GM21825 (cell line): Measurements from ENCODE around the gene SCTR.

Source experiments
- ATAC-seq: cut with Tn5 transposase; IDR thresholded peaks from one replicate; pipeline ENCODE4 v1.9.1; 2021; ENCODE audit warnings: mild to moderate bottlenecking, moderate library complexity; ENCODE audit not compliant: unreplicated experiment

SCTR gene

GRCh38 chr2:119475857-119476244 is 48.4 kb downstream of the SCTR start:
- no peak for ATAC-seq

DNA sequence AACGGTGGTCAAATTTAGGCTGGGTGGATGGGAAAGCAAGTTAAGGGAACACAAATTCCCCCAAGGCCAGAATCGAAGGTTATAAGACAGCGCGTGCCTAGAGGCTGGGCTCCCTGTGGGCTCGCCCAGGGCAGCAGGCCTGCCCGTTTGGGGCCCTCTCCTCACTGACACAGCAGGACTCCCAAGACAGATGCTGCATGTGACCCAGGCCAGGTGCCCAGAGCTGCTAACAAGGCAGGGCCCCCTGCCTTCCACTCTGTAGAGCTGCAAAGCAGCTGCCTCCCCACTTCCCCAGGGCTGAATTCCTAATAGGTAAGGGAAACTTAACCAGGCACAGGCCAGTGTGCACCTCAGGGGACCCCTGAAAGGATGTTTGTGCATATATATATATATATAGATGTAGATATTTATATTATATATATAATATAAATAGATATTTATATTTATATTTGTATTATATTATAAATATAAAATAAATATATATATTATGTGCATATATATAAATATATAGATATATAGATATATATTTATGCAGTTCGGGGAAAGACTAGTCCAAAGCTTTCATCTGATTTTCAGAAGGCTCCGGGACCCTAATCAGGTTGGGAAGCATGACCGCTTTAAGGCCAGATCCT is 48.9 kb downstream of the SCTR start:
- ATAC-seq = no peak

DNA sequence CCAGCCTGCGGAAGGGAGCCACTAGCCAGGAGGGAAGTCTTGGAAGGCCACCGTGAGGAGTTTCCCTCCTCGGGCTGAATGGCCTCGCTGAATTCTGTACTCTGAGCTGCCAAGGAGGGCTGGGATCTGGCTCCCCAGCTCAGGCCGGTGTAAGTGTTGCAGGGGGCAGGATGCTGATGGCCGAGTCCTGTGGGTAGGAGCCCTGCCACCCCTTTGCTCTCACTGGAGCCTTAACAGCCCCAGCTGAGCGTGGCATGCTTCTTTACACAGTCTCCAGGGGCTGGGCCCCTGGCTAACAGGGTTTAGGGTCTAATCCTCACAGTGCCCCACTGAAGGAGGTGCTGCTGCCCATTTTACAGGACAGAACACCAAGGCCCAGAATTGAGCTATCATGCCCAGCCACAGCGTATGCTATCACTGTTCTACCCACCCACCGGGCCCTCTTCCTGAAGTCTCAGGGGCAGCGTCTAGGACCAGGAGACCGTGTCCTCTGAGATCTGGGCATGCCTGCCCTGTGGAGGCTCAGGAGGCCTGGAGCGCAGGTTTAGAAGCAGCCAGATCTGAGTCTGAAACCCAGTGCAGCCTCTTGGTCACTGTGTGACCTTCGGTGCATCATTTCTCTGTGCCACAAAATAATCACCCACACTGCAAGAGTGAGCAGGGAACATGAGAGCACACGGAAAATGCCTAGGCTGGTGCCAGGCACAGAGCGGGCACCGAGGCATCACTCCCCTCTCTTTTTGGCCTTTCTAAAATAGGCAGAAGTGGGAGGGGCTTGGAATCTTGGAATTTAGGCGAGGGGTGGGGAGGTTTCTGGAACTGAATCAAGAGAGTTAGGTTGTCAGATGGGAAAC is 49.7 kb downstream of the SCTR start:
- ATAC-seq = no peak

- ATAC-seq = no peak
Measured at GRCh38 chr2:119473621-119474370, 50.5 kb downstream of the SCTR start.

DNA sequence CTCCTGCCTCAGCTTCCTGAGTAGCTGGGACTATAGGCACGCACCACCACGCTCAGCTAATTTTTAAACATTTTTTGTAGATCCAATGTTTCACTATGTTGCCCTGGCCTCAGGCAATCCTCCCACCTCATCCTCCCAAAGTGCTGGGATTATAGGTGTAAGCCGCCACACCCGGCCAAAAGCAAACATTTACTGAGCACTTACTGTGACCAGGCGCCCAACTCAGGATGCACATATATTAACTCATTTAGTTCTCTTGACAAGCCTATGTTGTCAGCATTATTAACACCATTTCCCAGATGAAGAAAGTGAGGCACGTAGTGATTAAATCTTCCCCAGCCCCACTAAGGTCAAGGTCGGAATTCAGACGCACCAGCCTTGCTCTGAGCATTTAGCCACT is 51.5 kb downstream of the SCTR start:
- no peak for ATAC-seq

DNA sequence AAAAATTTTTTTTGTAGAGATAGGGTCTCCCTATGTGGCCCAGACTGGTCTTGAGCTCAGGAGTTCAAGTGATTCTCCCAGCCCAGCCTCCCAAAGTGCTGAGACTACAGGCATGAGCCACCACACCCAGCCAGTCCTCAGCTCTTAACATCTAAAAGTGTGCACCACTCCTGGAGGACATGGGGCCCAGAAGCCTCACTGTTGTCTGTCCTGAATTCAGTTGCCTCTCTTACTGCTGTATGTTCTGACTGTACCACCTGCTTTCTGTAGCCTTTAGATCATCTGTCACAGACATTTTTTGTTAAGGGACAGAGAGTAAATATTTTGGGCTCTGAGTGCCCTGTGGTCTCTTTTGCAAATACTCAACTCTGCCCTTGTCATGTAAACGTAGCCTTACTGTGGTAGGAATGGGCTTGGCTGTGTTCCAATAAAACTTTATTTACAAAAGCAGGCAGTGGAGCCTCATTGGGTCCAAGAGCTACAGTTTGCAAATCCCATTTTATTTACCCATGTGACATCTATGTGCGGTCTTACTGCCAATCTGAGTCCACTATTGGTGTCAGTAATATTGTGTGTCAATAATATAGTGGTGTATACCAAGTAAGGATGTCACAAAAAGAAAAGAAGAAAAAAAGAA is 54.5 kb downstream of the SCTR start:
- ATAC-seq = no peak

- ATAC-seq = no peak
Measured at GRCh38 chr2:119469131-119469530, 55.2 kb downstream of the SCTR start.

- ATAC-seq = no peak
Measured at GRCh38 chr2:119468154-119468955, 55.9 kb downstream of the SCTR start.

GRCh38 chr2:119466373-119466772 is 57.9 kb downstream of the SCTR start:
- no peak for ATAC-seq

DNA sequence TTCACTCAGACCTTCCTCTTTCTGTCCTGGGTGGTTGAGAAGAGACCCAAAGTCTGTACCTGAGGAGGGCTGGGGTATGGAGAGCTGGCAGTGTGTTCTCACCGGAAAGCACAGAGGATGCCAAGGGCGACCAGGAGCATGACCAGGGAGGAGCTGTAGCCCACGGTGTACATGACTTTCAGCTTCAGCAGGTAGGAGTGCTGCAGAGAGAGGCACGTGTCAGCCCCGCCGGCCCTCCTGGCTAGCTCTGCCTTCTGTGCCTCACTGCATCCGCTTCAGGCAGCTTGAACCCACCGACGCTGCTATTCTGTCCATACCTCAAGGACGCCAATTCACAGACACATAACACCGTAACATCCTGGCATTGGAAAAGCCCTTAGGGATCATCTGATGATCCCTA is 58.6 kb downstream of the SCTR start:
- ATAC-seq = no peak

- no peak for ATAC-seq
Measured at GRCh38 chr2:119464981-119465380, 59.3 kb downstream of the SCTR start.

DNA sequence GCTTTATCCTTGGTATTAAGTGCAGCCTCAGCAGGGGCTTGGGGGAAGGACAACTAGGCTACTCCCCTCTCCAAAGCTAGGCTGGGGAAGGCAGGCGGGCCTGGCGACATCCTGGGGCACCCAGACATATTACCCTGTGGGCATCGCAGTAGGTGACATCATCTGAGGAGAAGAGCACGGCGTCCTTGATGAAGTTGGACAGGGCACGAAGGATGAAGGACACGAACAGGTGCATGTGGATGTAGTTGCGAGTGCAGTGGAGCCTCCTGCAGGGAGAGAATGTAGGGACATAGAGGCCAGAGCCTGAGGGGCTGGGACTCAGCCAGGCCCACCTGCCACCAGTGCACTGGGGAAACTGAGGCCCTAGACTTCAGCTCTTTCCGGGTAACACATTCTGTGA is 60.3 kb downstream of the SCTR start:
- ATAC-seq = no peak

DNA sequence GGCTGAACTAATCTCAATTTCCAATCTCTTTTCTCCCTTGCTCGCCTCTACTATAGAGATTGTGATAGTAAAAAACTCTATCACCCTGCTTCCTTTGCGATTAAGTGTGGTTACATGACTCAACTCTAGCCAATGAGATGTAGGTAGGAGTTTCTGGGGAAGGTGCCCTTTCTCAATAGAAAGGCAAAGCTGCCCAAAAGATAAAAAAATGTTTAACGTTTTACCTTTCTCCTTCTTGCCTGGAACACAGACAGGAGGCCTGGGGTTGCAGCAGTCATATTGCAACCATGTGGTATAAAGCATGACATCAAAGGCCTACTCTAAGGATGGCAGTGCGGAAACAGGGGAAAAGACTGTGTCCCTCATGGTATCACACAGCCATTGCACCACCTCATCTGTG is 61.1 kb downstream of the SCTR start:
- no peak for ATAC-seq

DNA sequence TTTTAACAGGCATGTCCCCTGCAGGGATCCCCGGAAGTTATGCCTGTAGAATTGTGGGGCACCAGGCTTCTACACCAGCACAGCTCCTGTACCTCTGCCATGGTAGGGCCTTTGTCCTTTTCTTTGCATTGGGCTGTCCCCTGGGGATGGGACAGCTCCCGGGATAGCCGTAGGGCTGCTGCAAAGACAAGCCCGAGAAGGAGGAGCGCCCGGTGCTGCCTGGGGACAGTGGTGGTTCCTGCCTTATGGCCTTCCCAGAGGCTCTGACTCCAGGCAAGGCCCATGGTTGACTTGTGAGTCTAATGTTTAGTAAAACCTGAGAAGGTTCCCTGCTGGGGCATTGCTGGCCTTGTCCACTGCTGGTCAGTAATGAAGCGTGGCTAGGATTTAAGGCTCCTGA is 61.7 kb downstream of the SCTR start:
- no peak for ATAC-seq

- ATAC-seq = no peak
Measured at GRCh38 chr2:119461811-119462210, 62.5 kb downstream of the SCTR start.

- no peak for ATAC-seq
Measured at GRCh38 chr2:119460076-119460475, 64.2 kb downstream of the SCTR start.

DNA sequence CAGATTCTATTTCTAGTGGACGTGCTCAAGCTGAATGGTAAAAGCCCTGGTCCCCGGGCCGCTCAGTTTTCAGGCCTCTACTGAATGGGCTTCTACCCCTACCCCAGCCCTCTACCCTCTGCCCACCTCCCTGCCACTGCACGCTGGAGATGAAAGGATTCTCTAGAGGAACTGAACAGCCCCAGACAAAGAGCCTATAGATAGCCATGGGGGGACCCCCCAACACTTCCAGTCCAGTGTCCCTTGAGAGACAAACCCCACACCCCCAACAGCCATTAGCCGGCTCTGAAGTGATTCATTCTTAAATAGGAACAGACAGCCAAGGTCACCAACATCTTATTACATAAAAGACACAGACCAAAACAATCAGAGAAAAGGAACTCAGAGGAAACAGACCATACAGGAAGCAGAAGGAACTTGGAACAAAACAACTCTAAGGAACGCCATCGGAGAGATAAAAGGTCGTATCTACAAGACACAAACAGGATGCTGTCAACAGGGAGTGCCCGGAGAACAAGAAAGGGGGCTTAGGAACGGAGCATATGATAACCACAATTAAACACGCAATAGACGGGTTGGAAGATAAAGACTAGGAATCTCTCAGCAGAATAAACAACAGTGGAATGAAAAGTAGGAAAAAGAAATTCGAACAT is 69.1 kb downstream of the SCTR start:
- ATAC-seq = no peak

GRCh38 chr2:119453972-119454593 is 70.2 kb downstream of the SCTR start:
- no peak for ATAC-seq

- ATAC-seq = no peak
Measured at GRCh38 chr2:119451336-119452050, 72.8 kb downstream of the SCTR start.
